Measurements from ENCODE around the gene MAP7D3.
A peak's percentile ranks its signal among the peaks of the same experiment; 100 is the strongest.
"Not testable (repeated sequence)": the region's sequence is repeated elsewhere in the genome, so short reads cannot be mapped to it uniquely, and the experiment has no call there.

The MAP7D3 gene, protein sequence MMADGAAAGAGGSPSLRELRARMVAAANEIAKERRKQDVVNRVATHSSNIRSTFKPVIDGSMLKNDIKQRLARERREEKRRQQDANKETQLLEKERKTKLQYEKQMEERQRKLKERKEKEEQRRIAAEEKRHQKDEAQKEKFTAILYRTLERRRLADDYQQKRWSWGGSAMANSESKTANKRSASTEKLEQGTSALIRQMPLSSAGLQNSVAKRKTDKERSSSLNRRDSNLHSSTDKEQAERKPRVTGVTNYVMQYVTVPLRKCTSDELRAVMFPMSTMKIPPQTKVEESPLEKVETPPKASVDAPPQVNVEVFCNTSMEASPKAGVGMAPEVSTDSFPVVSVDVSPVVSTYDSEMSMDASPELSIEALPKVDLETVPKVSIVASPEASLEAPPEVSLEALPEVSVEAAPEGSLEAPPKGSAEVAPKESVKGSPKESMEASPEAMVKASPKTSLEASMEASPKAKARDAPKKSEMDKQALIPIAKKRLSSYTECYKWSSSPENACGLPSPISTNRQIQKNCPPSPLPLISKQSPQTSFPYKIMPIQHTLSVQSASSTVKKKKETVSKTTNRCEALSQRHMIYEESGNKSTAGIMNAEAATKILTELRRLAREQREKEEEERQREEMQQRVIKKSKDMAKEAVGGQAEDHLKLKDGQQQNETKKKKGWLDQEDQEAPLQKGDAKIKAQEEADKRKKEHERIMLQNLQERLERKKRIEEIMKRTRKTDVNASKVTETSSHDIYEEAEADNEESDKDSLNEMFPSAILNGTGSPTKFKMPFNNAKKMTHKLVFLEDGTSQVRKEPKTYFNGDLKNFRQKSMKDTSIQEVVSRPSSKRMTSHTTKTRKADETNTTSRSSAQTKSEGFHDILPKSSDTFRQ

DNA sequence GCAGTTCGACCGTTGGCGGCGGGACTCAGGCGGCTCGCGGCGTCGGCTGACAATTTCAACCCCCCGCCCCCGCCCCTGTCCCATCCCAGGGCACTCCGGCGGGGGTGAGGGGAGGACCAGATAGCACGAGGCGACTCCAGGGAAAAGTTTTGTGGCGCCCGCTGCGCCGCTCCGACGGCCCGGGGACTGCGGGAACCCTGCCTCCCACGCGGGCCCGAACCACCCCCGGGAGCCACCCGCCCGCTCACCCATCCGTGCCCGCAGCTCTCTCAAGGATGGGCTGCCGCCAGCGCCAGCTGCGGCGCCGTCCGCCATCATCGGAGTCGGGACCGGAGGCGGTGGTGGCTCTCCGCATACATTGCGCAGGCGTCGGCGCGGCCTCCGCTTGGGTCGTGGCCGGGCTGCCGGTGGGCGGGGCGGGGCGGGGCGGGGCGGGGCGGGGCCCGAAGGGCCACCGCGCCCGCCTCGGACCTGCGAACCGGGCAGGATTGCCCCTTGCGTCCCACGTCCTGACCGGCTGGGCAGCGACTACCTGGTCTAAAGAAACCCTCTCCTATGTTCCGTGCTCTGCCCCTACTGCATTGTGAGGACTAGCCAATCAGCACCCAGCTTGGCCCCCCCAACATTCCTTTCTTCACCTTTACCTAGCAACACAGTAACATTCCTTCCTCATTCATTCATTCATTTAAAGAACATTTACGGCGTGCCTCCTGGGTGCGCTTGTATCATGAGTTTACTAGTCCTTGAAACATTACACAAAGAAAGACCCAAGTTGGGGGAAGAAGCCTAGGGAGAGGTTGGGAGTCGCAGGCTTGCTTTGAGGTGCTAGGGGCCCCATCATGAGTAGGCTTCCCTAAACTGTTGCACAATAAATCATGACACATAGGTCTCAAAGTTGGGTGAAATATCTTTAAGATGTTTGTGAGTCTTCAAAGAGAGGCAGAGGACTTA, at the start of gene MAP7D3:
Gene MAP7D3, minus strand, starts transcription at position 360 of the 951 bp plus-strand sequence. Its CDS starts 42 bp downstream, at position 318.
- no peak for DNase-seq (ENCODE audit: low read depth)
- TF ChIP-seq, protein P1, sequence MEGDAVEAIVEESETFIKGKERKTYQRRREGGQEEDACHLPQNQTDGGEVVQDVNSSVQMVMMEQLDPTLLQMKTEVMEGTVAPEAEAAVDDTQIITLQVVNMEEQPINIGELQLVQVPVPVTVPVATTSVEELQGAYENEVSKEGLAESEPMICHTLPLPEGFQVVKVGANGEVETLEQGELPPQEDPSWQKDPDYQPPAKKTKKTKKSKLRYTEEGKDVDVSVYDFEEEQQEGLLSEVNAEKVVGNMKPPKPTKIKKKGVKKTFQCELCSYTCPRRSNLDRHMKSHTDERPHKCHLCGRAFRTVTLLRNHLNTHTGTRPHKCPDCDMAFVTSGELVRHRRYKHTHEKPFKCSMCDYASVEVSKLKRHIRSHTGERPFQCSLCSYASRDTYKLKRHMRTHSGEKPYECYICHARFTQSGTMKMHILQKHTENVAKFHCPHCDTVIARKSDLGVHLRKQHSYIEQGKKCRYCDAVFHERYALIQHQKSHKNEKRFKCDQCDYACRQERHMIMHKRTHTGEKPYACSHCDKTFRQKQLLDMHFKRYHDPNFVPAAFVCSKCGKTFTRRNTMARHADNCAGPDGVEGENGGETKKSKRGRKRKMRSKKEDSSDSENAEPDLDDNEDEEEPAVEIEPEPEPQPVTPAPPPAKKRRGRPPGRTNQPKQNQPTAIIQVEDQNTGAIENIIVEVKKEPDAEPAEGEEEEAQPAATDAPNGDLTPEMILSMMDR (conservative IDR thresholded peaks at IDR 0.05; ENCODE audit: low read depth, low read length) = no peak
- peak within 1 kb of the TSS; percentile 63 for H3K4me3 ChIP-seq (ENCODE audit: low read length)

DNA sequence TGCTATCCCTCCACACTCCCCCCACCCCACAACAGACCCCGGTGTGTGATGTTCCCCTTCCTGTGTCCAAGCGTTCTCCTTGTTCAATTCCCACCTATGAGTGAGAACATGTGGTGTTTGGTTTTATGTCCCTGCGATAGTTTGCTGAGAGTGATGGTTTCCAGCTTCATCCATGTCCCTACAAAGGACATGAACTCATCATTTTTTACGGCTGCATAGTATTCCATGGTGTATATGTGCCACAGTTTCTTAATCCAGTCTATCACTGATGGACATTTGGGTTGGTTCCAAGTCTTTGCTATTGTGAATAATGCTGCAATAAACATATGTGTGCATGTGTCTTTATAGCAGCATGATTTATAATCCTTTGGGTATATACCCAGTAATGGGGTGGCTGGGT, 49.5 kb upstream of the MAP7D3 start, which contains the start of gene ADGRG4:
Gene ADGRG4, plus strand, starts transcription at position 243 of the 400 bp plus-strand sequence. CDS start 7,815 bp downstream, outside the sequence.
- not testable (repeated sequence) for DNase-seq (ENCODE audit: low read depth); H3K4me3 ChIP-seq (ENCODE audit: low read length)

DNA sequence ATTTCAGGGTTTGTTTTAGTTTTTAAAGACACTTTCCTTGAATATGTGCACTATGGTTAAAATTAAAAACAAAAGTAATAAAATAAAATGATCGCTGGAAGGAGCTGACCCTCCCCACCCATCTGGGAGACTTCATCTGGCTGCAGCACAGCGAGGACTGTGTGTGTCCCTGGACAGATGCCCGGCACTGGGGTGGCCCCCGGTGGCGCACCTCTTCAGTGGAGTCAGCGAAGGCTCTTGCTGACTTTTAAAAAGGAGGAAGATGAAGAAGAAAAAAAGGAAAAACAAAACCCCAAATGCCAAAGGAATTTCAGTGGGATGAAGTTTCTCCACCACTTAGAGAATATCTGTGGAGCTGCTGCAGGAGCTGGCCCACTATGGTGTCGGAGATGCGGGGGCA, 44.2 kb upstream of the MAP7D3 start:
- TF ChIP-seq, protein P1 (conservative IDR thresholded peaks at IDR 0.05; ENCODE audit: low read depth, low read length) = no peak

DNA sequence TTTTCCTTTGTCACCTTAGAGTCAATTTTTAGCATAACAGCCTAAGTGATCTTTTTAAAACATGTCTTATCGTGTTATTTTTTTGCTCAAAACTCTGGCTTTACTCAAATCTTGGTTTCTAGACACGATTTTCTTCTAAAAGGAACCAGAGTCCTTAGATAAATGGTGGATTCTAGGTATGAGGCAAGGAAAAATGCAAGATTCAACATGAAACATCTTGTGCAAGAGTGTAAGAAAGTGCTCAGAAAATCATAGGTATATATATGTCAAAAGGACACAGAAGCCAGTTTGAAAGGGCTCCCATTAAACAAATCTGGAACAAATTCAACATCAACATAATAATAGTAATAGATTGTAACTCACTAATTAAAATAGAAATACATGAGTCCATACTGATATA, 41.5 kb upstream of the MAP7D3 start:
- no peak overlapping the region for H3K4me3 ChIP-seq (ENCODE audit: low read length)
- no peak for DNase-seq (ENCODE audit: low read depth)
- TF ChIP-seq, protein P1 (conservative IDR thresholded peaks at IDR 0.05; ENCODE audit: low read depth, low read length) = no peak

More for the DNA sequence above, 44.2 kb upstream of the MAP7D3 start:
- DNase-seq (ENCODE audit: low read depth) = no peak
- H3K4me3 ChIP-seq (ENCODE audit: low read length) = no peak overlapping the region

DNA sequence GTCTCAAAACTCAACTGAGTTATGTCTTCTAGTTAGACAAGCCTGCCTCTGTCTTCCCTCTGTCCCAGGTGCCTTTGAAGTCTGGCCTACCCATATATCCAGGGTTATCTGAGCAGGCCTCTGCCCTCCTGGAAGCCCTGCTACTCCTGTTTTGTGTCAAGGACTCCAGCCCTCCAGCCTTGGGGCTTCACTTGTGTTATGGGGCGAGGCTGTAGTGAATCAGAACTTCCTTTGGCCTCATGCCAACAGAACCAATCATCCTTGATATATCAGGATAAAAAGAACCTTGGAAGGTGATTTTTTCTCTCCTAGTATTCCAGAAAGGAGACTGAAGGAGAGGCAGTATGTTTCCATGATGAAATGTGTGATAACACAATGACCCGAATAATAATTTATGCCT, 40.6 kb upstream of the MAP7D3 start:
- TF ChIP-seq, protein P1 (conservative IDR thresholded peaks at IDR 0.05; ENCODE audit: low read depth, low read length) = no peak
- H3K4me3 ChIP-seq (ENCODE audit: low read length) = no peak overlapping the region
- DNase-seq (ENCODE audit: low read depth) = no peak

DNA sequence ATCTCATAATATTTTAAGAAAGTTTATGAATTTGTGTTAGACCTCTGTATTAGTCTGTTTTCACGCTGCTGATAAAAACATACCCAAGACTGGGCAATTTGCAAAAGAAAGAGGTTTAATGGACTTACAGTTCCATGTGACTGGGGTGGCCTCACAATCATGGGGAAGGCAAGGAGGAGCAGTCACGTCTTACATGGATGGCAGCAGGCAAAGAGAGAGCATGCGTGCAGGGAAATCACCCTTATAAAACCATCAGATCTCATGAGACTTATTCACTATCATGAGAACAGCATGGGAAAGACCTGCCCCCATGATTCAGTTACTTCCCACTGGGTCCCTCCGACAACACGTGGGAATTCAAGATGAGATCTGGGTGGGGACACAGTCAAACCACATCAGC, 35.2 kb upstream of the MAP7D3 start:
- not testable (repeated sequence) for H3K4me3 ChIP-seq (ENCODE audit: low read length); DNase-seq (ENCODE audit: low read depth)

DNA sequence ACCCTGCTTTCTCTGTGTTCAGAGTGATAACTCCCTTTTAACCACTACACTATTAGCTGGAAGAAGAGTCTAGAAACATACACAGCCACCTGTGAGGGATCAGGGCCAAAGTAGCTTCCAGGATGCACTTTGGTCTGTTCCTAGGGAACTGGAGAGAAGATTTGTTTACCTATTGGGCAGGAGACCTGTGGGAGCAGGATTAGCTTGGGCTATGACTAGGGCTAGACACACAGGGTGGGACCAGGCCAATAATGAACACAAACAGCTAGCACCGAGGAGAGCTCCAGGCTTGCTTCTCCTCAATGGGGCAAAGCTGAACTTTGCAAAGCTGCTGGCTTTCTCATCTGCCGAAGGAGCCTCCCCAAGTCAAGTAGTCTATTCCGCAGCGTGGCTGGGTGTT, 24.4 kb upstream of the MAP7D3 start:
- no peak for DNase-seq (ENCODE audit: low read depth)
- H3K4me3 ChIP-seq (ENCODE audit: low read length) = no peak overlapping the region
- TF ChIP-seq, protein P1 (conservative IDR thresholded peaks at IDR 0.05; ENCODE audit: low read depth, low read length) = no peak
